ENCODE results near the gene JARID2.

DNA sequence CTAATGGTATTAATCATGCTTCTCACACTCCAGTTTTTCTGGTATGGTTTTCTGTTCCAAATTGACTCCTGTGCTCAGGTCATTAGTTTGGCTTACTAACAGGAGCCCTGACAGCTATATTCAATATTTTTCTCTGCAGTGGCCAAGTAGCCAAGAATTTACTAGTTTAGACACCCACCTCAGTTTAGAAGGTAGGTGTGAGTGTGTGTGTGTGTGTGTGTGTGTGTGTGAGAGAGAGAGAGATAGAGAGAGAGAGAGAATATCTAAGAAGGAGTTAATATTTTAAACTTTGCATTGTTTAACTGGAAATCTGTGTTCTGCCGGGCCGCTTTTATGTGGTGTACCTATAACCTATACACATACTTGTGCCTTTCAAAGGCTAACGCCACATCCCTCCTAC is 18.5 kb downstream of the JARID2 start:
- TF ChIP-seq TAF1 (IDR thresholded peaks at IDR 0.05; ENCODE audit: low read depth, low read length) (no peak), POLR2A (IDR thresholded peaks at IDR 0.05; ENCODE audit: low read depth, low read length) (no peak), SPI1 (IDR thresholded peaks at IDR 0.05; ENCODE audit: low read depth, low read length) (no peak), POLR2AphosphoS5 (IDR thresholded peaks at IDR 0.05; ENCODE audit: low read depth, low read length) (no peak), PAX5 (IDR thresholded peaks at IDR 0.05; ENCODE audit: insufficient read depth, low read length, severe bottlenecking) (no peak)
